GM18870 (cell line): ENCODE results near the gene TSPEAR.

ENCODE experiments used
- ATAC-seq: cut with Tn5 transposase; IDR thresholded peaks from one replicate; pipeline ENCODE4 v1.9.1; 2021; ENCODE audit warnings: moderate library complexity; ENCODE audit not compliant: unreplicated experiment

The TSPEAR gene

GRCh38 chr21:44478124-44478800 is 233.1 kb downstream of the TSPEAR start:
- no peak for ATAC-seq

GRCh38 chr21:44477712-44478111 is 233.7 kb downstream of the TSPEAR start:
- ATAC-seq, result no peak

GRCh38 chr21:44477131-44477530 is 234.2 kb downstream of the TSPEAR start:
- ATAC-seq, result no peak

GRCh38 chr21:44475266-44475845 is 236.0 kb downstream of the TSPEAR start:
- no peak for ATAC-seq

DNA sequence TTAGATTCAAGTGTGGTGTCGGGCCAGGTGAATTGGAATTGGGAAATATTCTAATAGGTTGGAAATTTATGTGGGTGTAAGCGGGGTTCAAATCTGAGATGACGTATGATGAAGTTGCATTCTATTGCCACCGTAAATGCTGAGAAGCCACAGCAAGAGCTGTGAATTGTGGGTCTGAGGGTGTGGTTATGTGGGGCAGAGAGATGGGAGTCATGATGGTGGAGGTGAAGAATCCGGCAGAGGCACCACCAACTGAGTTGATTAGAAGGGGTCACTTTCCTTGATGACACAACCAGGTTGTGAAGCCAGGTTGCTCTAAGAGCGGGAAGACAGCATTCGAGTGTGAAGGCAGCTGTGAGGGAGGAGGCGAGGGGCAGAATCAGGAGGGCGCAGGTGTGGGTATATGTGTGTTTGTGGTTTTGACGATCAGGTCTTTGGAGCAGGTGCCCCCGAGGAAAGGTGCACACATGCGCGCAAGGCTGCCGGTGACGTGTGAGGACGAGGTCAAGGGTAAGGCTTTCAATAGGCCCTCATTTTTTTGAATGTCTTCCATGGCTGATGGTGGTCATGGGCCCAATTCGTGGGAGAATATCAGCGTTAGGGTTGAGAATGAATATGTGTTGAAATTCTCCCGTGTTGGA is 237.3 kb downstream of the TSPEAR start:
- no peak for ATAC-seq

GRCh38 chr21:44471996-44472395 is 239.4 kb downstream of the TSPEAR start:
- ATAC-seq, result no peak

GRCh38 chr21:44471341-44471740 is 240.0 kb downstream of the TSPEAR start:
- ATAC-seq, result no peak

DNA sequence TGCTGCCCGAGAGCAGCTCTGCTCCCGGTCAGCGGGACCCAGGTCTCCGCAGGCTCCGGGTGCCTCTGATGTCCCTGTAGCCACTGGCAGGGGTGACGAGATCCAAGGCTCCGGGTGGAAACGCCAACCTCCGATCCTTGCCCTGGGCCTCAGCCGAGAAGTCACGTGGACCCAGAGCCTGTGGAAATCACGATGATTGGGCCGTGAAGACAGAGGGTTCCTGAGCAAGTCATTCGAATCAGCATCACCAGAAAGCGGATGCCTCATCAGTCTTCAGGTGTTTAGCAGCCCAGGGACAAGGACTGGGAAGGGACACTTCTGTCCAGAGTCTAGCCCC is 243.5 kb downstream of the TSPEAR start:
- no peak for ATAC-seq

- no peak for ATAC-seq
These were observed 244.1 kb downstream of the TSPEAR start for GRCh38 chr21:44466996-44467858.

GRCh38 chr21:44466351-44466954 is 244.9 kb downstream of the TSPEAR start:
- no peak for ATAC-seq

GRCh38 chr21:44464351-44464750 is 247.0 kb downstream of the TSPEAR start:
- ATAC-seq, result no peak

DNA sequence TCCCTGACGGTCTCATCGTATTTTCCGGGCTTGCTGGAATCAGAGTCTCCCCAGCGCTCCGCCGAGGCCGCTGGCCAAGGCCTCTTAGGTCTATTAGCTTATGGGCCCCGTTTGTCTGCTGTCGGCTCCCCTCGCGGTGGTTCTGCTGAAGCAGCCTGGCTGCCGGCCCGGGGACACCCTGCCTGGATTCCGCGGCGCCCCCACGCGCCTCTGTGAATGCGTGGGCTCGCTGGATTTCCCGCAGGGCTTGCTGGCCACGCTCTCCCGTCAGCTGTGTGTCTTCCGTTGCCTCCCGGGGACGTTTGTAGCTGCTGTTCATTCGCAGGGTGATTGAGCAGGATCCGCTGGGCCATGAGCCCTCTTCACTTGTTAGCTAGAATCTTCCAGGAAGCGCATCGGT is 247.6 kb downstream of the TSPEAR start:
- ATAC-seq, result no peak

GRCh38 chr21:44462834-44463200 is 248.6 kb downstream of the TSPEAR start:
- no peak for ATAC-seq

DNA sequence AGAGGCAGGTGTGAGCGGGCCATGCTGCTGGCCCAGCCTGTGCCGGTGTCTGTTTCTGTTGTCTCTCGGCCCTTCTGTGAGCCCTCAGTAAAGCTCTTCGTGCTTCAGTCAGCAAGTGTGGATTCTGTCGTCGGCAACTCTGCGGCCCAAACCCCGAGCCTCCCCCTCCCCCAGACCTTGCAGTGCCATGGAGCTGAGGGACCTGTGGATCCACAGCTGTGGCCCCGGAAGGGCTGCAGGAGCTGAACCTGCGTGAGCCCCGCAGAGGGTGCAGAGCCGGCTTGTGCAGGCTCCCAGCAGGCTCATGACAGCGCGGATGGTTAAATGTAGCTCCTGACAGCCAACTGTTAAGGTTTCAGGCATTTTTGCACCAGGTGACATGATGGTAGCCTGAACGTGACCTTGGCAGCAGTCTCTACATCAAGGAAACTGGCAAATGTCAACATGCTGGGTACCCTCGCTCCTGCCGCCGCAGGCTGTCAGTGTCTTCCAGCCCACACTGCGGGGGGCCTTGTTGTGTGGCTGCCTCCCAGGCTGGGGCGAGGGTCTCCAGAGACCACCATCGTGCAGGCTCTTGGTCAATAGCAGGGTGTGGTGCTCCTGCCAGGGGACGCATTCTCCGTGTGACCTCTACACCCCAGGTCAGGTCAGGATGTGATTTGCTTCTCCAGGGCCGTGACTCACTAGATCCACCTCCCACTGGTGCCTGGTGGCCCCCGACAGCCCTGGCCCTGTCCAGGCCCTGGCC is 249.1 kb downstream of the TSPEAR start:
- no peak for ATAC-seq

DNA sequence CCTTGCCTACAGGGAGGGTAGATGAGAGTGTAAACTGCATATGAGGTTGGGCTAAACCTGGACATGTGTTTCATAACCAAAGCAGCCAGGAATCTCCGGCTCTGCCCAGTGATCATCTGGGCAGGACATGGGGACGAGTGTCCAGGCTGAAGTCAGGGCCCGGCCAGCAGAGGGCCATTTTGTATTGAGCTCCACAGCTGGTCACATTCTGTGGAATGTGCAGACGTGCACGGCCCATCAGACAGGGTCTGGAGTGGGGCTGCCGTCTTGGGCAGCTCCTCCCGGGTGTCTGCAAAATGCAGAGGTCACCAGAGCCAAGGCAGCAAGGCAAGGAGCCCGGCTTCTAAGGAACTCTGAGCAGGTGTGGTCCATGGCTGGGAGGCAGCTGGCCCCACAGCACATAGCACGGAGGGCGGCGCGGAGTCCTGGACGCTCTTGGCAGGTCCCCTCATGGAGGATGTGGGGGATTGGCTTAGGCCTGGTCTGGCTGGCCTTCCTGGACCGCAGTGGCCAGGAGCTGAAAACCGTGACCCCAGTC is 249.8 kb downstream of the TSPEAR start:
- ATAC-seq, result no peak

GRCh38 chr21:44461005-44461404 is 250.4 kb downstream of the TSPEAR start:
- ATAC-seq, result no peak

DNA sequence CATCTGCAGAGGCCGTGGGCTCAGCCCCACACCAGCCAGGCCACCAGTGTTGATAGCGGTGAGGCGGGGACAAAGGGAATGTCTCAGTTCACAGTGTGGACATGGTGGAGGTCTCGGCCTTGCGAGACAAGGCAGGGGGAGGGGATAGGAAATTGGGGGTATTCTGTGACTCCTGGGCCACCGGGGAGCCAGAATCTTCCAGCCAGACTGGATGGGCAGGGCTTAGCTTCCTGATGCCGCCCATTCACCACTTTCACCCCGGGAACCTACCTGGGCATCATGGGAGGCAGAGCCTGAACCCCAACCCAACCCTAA is 251.0 kb downstream of the TSPEAR start:
- ATAC-seq, result no peak

- ATAC-seq, result no peak
These were observed 251.5 kb downstream of the TSPEAR start for GRCh38 chr21:44459712-44460440.

- ATAC-seq, result no peak
These were observed 252.2 kb downstream of the TSPEAR start for GRCh38 chr21:44458971-44459711.
